GM21619 (cell line): Measurements from ENCODE around the gene NFE2.
A peak's percentile ranks its signal among the peaks of the same experiment; 100 is the strongest.
"Not testable (repeated sequence)": the region's sequence is repeated elsewhere in the genome, so short reads cannot be mapped to it uniquely, and the experiment has no call there.

Source experiments
- ATAC-seq: cut with Tn5 transposase; IDR thresholded peaks from one replicate; pipeline ENCODE4 v1.9.1; 2021; ENCODE audit not compliant: unreplicated experiment

The NFE2 gene

DNA sequence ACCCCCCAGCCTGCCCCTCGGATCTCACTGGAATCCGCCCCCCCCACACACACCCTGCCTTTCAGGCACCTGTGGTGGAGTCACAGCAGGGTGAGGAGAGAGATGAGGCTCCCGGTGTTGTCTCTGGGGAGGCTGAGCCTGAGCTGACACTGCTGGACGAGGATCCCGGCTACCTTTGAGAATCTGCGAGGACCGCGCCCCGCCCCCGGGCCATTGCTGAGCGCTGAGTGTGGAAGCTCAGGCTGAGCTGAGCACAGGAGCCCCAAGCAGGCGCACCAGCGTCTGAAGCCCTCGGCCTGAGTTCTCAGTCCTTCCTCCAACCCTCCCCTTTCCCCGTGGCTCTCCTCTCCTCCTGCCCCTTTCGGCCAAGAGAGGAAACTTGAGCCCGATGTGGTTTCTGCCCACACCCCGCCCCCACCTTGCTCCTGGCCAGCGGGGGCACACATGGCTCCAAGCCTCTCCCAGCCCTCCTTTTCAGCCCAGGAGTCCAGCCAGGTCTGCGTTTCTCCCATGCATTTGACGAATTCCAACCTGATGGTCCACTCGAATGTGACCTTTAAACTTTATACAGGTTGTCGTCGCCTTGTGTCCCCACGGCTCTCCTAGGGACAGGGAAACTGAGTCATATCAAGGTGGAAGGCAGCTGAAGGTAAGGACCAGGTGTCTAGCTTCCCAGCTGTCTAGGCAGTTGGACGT is at the start of gene NFE2:
NFE2 (minus strand) TSS at position 284 of the 696 bp plus-strand sequence. CDS start 5,767 bp downstream, outside the sequence.
- ATAC-seq: no peak

DNA sequence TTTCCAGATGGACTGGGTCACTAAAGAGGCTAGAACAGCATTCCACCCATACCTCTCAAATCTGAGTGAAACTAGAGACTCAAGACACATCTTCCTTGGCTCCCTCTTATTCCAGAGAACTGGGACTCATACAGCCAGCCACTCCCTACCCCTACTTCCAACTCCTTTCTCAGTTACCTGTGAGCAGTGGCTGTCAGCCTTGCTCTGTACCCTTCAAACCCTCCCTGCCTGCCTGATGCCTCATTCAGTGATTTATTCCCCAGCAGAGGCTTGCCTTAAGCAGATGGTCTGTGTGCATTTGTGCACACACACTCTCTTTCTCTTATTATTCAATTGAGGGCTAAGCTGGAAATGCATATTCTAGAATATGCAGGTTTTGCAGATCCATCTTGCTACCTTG is 48.9 kb upstream of the NFE2 start:
- no peak for ATAC-seq

DNA sequence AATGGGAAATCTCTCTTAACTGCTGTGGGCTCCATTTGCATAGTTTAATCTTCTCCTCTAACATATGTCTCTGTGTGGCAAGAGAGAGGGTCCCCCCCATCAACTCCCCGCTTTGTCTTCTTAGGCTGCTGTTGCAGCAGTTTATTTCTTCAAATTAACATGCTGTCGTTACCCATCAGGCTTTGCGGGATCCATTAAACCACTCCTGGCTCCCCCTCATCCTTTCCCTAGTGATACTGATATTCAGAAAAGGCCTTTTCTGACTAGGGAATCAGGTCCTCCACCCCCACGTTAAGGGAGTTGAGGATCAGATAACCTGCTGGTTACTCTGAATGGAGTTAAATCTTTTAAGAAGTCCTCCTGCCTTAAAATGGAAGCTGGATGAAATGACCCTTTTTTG is 48.2 kb upstream of the NFE2 start:
- no peak for ATAC-seq

DNA sequence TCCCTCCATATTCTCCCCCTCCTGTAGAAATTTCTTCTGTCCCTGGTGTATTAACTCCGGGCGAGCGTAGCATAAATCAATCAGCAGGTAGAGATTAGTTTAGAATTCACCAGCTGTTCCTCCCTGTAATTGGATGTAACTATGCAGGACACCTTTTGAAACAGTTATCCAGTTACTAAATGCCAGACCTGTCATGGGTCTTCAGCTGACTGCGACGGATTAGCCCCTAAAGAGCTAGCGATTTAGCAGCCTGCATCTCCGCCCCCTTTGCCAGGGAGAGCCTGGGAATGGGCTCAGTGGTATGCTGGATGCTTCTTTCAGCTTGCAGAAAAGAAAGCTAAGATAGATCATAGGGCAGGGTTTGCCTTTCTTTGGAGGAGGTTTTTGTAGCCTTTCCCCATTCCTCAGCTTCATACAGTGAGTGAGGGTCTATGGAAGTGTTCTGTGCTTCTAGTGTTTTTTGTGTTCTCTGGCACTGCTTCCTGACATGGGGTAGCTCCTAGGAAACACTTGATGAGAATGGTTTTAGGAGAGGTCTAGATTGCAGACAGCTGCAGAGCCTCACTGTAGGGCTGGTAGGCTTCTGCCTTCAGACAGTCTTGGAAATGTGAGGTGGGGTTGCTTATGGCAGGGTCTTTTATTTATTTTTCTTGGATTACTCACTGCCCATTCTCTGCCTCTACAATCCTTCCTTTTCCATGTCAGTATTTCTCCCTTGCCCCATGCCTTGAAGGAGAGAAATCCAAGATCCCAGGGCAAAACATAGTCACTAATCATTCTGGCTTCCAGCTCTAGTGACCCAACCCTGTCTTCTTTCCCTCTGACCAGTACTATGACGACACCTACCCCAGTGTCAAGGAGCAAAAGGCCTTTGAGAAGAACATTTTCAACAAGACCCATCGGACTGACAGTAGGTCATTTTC is 40.8 kb upstream of the NFE2 start:
- no peak for ATAC-seq

DNA sequence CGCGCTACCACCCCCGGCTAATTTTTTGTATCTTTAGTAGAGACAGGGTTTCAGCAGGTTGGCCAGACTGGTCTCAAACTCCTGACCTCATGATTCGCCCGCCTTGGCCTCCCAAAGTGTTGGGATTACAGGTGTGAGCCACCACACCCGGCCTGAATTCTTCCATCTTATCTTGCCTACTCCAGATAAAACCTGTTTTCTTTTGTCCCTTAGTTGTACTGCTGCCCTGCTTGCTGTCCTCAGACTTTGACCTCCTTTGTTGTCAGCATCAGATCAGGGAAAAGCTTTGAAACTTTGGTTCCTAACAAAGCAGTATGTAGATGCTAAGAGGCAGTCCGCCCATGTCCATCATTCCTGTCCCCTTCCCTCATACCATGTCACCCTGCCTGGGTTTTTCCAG is 40.0 kb upstream of the NFE2 start:
- ATAC-seq: no peak

DNA sequence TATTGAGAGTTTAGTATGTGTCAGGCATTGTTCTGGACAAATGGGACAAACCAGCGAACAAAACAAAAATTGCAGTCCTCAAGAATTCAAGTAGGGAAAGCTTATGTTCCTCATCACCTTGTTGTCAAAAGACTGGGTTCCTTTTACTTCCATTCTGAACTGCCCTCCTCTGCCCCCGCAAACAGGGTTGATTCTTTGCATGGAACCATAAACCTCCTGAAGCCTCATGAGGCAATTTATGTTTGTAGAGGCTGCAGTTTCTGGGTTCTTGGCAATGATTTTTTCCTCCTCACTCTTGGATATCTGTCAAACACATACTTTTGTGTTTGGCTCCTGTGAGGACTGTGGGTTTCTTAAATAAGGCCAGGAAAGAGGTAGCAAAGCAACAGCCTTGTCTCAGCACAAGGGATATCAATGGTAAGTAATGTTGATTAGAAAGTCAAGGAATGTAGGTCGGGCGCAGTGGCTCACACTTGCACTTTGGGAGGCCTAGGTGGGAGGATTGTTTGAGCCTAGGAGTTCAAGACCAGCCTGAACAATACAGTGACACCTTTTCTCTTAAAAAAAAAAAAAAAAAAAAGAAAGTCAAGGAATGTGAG is 38.0 kb upstream of the NFE2 start:
- ATAC-seq: no peak

DNA sequence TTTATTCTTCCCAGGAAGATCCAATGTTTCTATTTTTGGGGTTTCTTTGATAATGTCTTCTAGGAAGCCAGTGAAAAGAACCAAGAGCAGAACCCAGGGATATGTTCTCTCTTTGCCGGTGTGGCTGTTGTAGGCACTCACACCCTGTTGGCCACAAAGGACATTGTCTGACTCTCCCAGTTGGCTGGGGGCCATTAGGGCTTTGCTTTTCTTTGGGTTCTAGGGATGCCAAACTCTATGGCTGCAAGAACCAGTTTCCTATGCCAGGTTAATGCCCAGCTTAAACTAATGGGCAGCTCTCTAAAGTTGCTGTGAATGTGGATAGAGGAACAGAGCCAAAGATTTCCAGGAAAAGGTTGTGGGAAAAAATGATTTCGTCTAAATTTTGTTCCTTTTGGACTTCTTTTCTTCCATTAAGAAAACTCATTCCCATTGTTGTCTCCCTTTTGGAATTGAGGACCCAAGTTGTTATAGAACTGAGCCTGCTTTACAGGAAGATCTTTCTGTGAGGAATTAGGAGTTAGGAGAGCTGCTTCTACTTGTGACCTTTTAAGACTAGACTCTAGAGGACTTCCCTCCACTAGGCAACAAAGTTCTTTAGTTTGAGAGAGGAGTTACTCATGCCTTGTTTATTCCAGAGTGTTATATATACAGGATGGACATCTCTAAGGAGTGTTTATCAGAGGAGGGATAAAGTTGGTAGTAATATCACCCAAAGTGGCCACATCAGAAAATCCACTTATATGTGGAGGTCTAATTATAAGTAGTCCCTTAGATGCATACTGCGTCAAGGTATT is 37.2 kb upstream of the NFE2 start:
- ATAC-seq: no peak

DNA sequence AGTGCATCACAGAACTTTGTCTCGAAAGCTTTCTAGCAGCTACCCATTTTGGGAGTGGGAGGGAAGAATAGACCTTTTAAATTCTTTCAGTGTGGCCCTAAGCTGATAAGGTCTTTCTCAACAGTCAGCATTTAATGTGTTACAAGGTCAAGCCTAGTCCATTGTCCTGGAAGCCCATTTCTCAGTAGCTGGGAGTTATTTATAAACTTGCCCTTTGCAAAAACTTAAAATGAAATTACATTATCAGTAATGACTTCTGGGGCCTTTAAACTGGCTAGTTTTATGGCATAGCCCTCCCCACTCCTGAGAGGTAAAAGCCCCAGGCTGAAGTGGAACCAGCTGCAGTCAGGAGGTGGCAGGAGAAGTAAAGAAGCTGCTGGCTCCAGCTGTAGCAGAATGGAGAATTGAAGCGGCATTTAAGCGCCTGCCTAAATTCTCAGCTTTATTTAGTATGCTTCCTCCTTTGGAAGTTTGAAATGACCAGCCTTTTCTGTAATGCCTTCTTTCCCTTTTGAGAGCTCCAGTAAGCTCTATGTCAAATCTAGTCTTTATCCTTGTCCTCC is 36.5 kb upstream of the NFE2 start:
- no peak for ATAC-seq

DNA sequence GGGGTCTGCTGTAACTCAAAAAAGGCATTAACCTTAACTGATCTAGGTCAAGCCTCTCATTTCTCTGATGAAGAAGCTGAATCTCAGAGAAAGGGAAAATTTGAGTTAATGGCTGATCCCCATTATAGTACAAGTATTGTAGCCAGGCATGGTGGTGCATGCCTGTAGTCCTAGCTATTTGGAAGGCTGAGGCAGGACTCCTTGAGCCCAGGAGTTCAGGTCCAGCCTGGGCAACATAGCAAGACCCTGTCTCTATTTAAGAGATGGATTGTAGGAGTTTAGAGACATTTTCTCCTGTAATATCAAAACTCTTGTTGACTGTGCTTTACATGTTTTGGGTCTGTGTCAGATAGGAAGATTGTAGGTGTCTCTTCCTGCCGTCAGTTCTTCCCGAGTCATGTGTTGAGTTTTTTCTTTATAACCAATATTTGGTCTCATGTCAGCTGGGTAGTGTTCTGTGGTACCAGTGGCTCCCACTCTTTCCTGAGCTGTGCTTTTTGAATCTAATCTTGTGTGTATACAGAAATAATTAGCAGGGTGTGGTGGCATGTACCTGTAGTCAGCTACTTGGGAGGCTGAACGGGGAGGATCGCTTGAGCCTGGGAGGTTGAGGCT is 32.7 kb upstream of the NFE2 start:
- ATAC-seq: no peak

DNA sequence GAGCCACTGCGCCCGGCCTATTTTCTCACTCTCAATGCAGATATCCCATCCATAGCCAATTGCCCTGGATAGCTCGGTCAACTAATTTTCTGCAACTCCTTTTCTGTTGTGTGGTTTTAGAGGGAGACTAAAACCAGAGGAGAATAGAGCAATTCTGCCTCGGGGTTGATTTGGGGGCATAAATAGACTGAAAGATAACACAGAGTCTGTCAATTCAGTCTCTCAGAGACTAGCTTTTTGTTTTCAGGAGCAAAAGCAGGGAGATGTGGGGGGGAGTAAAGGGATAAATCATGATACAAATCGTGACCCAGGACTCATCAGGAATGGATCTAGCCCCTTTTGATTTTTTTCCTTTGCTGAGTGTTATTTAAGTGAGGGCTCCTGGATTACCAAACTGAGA is 30.6 kb upstream of the NFE2 start:
- ATAC-seq: no peak

DNA sequence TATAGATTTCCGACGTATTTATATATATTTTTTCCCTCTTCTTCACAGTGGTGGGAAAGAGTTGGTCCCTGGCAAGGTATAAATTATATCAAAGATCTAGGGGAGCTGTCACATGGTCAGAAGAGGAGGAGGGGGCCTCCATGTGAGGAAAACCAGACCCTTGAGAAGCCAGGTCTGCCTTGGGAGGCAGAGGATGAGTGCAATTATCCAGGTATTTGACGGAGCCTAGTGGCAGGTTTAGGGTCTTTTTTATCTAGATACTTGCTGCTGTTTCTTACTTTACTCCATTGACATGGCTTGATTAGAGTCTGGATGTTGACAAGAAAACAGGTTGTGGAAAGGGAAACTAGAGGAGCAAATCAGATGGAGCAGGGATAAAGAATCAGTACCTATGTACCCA is 29.6 kb upstream of the NFE2 start:
- no peak for ATAC-seq

DNA sequence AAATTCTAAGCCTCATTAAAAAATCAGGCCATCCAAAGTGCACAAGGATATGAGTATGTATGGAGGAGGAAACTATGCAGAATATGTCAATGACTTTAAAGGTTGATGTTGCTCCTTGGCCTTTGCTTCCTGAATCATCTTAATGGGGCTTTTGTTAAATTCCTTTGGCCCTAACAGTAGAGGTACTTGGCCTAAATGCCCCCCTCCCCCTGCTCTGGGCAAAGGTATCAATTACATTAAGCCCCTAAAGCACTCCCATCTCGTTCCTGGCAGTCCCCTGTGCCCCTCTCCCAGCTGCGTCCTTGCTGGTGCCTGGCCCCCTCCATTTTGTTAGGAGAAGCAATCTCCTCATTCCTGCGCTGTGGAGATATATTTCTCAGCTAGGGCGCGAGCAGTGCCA is 28.9 kb upstream of the NFE2 start:
- ATAC-seq: no peak

DNA sequence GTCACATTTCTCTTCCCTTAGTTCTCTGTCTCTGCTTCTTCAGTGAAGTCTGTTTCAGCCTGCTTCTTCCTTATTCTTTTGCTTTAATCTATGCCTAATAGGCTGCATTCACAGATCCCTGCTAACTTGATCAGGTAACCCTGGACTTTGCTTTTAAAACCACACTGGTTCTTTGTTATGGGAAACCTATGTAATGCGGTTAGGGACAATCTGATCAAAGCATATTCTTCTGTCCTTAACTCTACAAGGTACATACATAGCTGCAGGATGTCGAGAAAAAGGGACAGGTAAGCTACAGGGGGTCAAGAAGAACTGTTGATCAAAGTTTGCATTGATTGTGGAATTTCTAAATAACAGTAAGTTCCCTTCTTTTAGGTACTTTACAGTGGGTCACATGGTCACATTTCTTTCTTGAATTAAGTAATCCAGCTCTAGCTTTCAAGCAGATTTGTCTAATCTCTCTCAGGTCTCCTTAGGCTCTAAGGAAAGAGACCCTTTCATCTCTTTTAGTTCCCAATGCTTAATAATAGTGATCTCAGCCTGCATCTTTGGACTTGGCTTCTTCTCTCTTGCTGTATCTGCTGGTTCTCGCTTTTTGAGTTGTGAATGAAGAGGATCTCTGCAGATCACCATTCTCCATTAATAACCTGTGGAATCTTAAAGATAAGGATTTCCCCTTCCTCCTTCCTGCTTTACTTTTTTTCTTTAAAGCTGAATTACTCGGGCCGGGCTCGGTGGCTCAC is 28.0 kb upstream of the NFE2 start:
- ATAC-seq: no peak

DNA sequence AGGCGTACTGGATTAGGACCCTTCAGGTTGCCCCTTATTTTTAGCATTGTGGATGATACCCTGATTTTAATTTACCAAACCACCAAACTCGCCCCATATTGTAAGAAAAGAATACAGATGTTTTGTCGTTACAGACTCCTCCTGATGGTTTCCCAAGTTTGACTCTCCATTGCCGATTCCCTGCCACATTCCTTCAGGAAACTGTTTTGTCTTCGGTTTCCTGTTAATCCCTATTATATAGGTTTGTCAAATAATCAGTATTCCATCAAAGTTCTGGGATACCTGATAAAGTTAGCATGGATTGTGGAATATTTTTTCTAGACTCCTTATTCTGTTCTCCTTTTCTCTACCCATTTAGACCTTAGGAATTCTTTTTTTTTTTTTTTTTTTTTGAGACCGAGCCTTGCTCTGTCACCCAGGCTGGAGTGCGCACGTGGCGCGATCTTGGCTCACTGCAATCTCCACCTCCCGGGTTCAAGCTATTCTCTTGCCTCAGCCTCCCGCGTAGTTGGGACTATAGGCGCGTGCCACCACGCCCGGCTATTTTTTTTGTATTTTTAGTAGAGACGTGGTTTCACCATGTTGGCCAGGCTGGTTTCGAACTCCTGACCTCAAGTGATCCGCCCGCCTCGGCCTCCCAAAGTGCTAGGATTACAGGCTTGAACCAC is 24.8 kb upstream of the NFE2 start:
- ATAC-seq: not testable (repeated sequence)

DNA sequence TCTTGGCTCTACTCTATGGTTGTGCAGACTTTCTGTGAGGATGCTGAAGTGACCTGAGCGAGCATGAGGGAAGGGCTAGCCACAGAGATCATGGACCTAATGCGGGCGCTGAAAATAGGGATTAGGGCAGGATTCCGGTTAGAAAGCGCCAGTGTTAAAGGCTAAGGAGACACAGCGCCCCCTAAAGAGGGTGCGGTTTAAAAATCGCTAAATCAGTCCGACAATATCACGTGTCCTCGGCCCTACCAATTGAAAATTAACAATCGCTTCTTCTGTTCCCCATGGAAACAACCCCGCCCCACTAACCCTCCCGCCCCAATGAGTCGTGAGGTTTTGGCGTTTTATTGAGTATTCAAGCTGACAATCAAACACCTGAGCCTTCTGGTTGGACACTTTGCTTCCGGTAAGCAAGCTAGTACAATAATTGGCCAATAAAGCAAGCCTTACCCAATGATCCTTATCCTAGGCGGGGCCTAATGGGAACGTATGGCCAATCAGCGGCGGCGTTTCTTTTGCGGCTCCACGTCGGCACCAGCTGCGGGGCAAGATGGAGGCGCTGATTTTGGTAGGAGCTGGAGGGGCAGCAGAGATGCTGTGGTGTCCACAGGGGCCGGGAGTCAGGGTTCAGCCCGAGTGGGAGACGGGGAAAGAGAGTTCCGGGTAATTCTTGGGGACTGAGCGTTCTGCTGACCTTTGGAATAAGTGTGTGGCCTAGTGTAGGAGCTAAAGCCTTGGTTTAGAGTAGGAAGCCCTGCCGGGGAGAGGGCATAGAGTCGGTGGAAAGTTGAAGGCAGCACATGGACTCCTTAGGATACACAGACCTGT is 24.0 kb upstream of the NFE2 start, which contains the start of gene COPZ1:
COPZ1 (plus strand) TSS at position 515 of the 825 bp plus-strand sequence; CDS start at position 548, 33 bp downstream.
- peak; percentile 99 for ATAC-seq

DNA sequence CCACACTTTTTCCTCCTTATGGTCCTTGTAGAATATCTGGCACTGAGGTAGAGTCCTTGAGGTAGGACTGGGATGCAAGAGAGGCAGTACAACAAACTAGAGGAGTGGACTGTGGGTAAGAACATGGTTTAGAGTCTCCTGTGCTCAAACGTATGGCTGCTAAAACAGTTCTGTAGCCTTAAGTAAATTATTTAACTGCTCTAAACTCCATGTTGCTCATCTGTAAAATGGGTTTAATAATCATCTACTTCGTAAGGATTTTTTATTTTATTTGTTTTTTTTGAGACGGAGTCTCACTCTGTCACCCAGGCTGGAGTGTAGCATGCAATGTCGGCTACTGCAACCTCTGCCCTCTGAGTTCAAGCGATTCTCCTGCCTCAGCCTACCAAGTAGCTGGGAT is 20.5 kb upstream of the NFE2 start:
- no peak for ATAC-seq

DNA sequence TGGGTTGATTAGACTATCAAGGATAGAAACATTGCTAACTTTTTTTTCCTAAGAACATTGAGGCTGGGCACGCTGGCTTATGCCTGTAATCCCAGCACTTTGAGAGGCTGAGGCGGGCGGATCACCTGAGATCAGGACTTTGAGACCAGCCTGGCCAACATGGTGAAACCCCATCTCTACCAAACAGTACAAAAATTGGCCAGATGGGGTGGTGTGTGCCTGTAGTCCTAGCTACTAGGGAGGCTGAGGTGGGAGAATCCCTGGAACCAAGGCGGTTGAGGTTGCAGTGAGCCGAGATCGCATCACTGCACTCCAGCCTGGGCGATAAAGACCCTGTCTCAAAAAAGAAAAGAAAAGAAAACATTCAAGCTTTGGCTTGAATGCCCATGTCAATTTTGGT is 11.5 kb upstream of the NFE2 start:
- not testable (repeated sequence) for ATAC-seq

DNA sequence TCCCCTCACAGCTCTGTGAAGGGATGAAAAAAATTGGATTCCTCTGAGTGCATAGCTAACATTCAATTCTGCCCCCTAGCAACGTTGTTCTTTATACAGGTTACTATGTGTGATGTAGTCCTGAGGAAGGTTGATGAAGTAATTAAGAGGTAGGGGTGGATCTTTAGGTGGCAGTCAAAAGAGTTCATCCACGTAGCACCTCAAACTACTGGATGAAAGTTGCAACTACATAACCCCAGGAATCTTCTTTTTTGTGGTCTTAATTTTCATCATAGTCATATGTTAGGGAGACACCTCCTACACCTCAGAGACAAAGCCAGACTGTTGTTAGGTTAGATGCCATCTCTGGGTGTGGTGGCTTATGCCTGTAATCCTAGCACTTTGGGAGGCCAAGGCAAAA is 10.2 kb upstream of the NFE2 start:
- no peak for ATAC-seq
